Nephron progenitor cell (in vitro differentiated cells): ENCODE data around the gene ZFP90.
"Not testable (repeated sequence)": the region's sequence is repeated elsewhere in the genome, so short reads cannot be mapped to it uniquely, and the experiment has no call there.

Experiments used
- DNase-seq: peaks from one replicate; pipeline ENCODE4 v3.0.0; 2021
- H3K27ac Mint-ChIP-seq: 2 replicates; pipeline ENCODE4 v1.8.0; 2021; ENCODE audit warnings: mild to moderate bottlenecking, moderate library complexity, mixed read lengths
- H3K27me3 Mint-ChIP-seq: 2 replicates; pipeline ENCODE4 v1.8.0; 2021; ENCODE audit warnings: mild to moderate bottlenecking, low read depth, mixed read lengths; ENCODE audit not compliant: poor library complexity
- H3K36me3 Mint-ChIP-seq: 2 replicates; pipeline ENCODE4 v1.8.0; 2021; ENCODE audit warnings: low read depth, mixed read lengths
- H3K4me1 Mint-ChIP-seq: 2 replicates; pipeline ENCODE4 v1.8.0; 2021; ENCODE audit warnings: mixed read lengths
- H3K4me3 Mint-ChIP-seq: 2 replicates; pipeline ENCODE4 v1.8.0; 2021; ENCODE audit warnings: mild to moderate bottlenecking, moderate library complexity, mixed read lengths
- H3K9me3 Mint-ChIP-seq: 2 replicates; pipeline ENCODE4 v1.8.0; 2021; ENCODE audit warnings: mild to moderate bottlenecking, moderate library complexity, mixed read lengths
- CTCF ChIP-seq: fragments of 200-600 bp; sonication (generic); IDR thresholded peaks from 2 replicates; pipeline ENCODE4 v1.5.0; 2021; ENCODE audit warnings: antibody characterized with exemption

The ZFP90 gene

GRCh38 chr16:68492543-68493411 is 46.3 kb upstream of the ZFP90 start:
- Mint-ChIP-seq H3K27me3 (peaks cover 4% of the 10 kb centered on the region), H3K27ac (no peak overlapping the region), H3K4me3 (no peak overlapping the region), H3K4me1 (peaks cover 45% of the 10 kb centered on the region), H3K9me3 (peaks cover 10% of the 10 kb centered on the region), H3K36me3 (no peaks in the 10 kb centered on the region)
- TF ChIP-seq CTCF = no peak
- no peak for DNase-seq

GRCh38 chr16:68493412-68494070 is 45.5 kb upstream of the ZFP90 start:
- H3K27ac Mint-ChIP-seq = no peak overlapping the region
- no peak for DNase-seq
- no peak overlapping the region for H3K4me3 Mint-ChIP-seq
- H3K27me3 Mint-ChIP-seq = peaks cover 4% of the 10 kb centered on the region
- H3K36me3 Mint-ChIP-seq = no peaks in the 10 kb centered on the region
- peaks cover 10% of the 10 kb centered on the region for H3K9me3 Mint-ChIP-seq
- no peak for TF ChIP-seq CTCF
- peaks cover 37% of the 10 kb centered on the region for H3K4me1 Mint-ChIP-seq

GRCh38 chr16:68494261-68494660 is 44.8 kb upstream of the ZFP90 start:
- H3K36me3 Mint-ChIP-seq, H3K27ac Mint-ChIP-seq, H3K9me3 Mint-ChIP-seq, DNase-seq, H3K4me3 Mint-ChIP-seq, H3K27me3 Mint-ChIP-seq: not testable (repeated sequence)
- H3K4me1 Mint-ChIP-seq = peaks cover 33% of the 10 kb centered on the region

- no peak for DNase-seq
- no peak for TF ChIP-seq CTCF
- Mint-ChIP-seq H3K27me3 (peaks cover 14% of the 10 kb centered on the region), H3K9me3 (peaks cover 10% of the 10 kb centered on the region), H3K4me3 (no peak overlapping the region), H3K36me3 (no peaks in the 10 kb centered on the region), H3K27ac (no peak overlapping the region), H3K4me1 (peaks cover 10% of the 10 kb centered on the region)
Observed at GRCh38 chr16:68496689-68497088, 42.4 kb upstream of the ZFP90 start.

- no peaks in the 10 kb centered on the region for H3K36me3 Mint-ChIP-seq
- no peaks in the 10 kb centered on the region for H3K4me1 Mint-ChIP-seq
- H3K27me3 Mint-ChIP-seq = peaks cover 15% of the 10 kb centered on the region
- TF ChIP-seq CTCF = no peak
- H3K9me3 Mint-ChIP-seq = peaks cover 9% of the 10 kb centered on the region
- no peak overlapping the region for H3K4me3 Mint-ChIP-seq
- H3K27ac Mint-ChIP-seq = no peak overlapping the region
- no peak for DNase-seq
Observed at GRCh38 chr16:68499006-68499405, 40.1 kb upstream of the ZFP90 start.

GRCh38 chr16:68503334-68503733 is 35.8 kb upstream of the ZFP90 start:
- H3K4me1 Mint-ChIP-seq = no peaks in the 10 kb centered on the region
- no peak overlapping the region for H3K27ac Mint-ChIP-seq
- H3K4me3 Mint-ChIP-seq = no peak overlapping the region
- H3K36me3 Mint-ChIP-seq = no peaks in the 10 kb centered on the region
- no peaks in the 10 kb centered on the region for H3K9me3 Mint-ChIP-seq
- H3K27me3 Mint-ChIP-seq = peaks cover 46% of the 10 kb centered on the region
- no peak for TF ChIP-seq CTCF
- no peak for DNase-seq
